ENCODE data around the gene ZSWIM3.

- TF ChIP-seq EZH2 (IDR thresholded peaks at IDR 0.05; ENCODE audit: low read length, missing control alignments), result no peak
- no peak for TF ChIP-seq CTCF (conservative IDR thresholded peaks at IDR 0.05 in 1 of 2, IDR thresholded peaks at IDR 0.05 in 1 of 2; ENCODE audit: low read depth in 1 of 2, low read length in 2 of 2)
These were observed 41.8 kb downstream of the ZSWIM3 start for GRCh38 chr20:45899046-45899835.

Measured in fibroblast of lung (primary cell).